Kidney epithelial cell (primary cell): ENCODE data around the gene HSDL1. TPM values are rescaled to one million over a fixed set of nuclear protein-coding genes. Genes with fewer than 3 reads are reported as not detected.

ENCODE experiments used
- DNase-seq: peaks from one replicate; pipeline ENCODE4 v3.0.0-alpha.2; 2010; ENCODE audit warnings: low read depth
- H3K27me3 ChIP-seq: 2 replicates; pipeline ENCODE4 v1.6.0; 2011; ENCODE audit warnings: low read length; ENCODE audit not compliant: control insufficient read depth, insufficient read depth
- H3K36me3 ChIP-seq: 2 replicates; pipeline ENCODE4 v1.5.1; 2011; ENCODE audit warnings: low read length; ENCODE audit not compliant: control insufficient read depth, insufficient read depth
- H3K4me3 ChIP-seq: 2 replicates; pipeline ENCODE4 v1.5.1; 2011; ENCODE audit warnings: low read depth, mild to moderate bottlenecking, control low read depth, low read length
- CTCF ChIP-seq: IDR thresholded peaks from 2 replicates; pipeline ENCODE4 v1.5.1; 2011; ENCODE audit warnings: mild to moderate bottlenecking, moderate library complexity, low read length, control low read depth, inconsistent platforms; ENCODE audit not compliant: insufficient read depth, poor library complexity, severe bottlenecking
- total RNA-seq: library from RNA; depleted of rRNA; stranded (reverse); fragments of >200 nt; gene quantifications from 2 replicates; pipeline ENCODE4 v1.2.3, GENCODE V29; 2015

The HSDL1 gene
- total RNA-seq, 1 donor from 2014 or later = 37.9 TPM

GRCh38 chr16:84138824-84139627 is 6.0 kb downstream of the HSDL1 start:
- TF ChIP-seq CTCF = no peak

DNA sequence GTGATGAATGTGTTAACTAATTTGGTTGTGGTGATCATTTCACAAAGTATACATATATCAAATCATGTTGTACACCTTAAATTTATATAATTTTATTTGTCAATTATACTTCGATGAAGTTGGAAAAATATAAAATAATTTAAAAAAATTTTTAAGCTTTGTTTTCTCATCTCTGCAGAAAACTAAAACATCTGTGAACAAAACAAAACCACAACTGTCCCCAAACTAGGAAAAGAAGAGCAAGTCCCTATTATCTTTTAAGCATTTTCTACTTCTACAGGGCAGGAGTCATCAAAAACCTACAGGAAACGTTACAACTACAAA is 6.5 kb downstream of the HSDL1 start:
- TF ChIP-seq CTCF = no peak
- Histone ChIP-seq H3K27me3 (no peaks in the 10 kb centered on the region), H3K4me3 (no peak overlapping the region), H3K36me3 (no peaks in the 10 kb centered on the region)
- no peak for DNase-seq

More at GRCh38 chr16:84138824-84139627, 6.0 kb downstream of the HSDL1 start:
- DNase-seq = no peak
- Histone ChIP-seq H3K36me3 (no peaks in the 10 kb centered on the region), H3K27me3 (no peaks in the 10 kb centered on the region), H3K4me3 (no peak overlapping the region)

DNA sequence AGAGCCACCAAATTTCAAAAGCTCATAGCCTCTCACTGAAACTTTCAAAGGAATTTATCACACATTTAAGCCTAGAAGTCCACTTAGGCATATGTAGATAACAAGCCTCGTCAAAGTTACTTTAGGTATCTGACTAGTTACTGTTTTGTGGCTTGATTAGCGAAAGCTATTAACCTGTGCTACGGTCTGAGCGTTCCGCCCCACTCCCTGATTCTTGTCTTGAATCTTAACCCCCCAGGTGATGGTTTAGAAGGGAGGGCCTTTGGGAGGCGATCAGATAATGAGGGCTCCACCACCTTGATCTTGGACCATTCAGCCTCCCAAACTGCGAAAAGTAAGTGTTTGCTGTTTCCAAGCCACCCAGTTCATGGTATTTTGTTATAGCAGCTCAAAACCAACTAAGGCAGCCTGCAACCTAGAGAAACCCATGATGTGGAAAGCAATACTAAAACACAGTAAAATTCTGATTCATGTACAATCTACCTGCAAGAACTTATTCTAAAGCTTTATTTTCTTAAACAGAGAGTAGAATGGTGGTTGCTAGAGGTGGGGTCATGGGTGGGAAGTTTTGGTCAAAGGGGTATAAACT is 7.1 kb downstream of the HSDL1 start:
- no peak for DNase-seq

GRCh38 chr16:84137287-84137686 is 7.7 kb downstream of the HSDL1 start:
- H3K4me3 ChIP-seq = no peak overlapping the region
- DNase-seq = no peak

More for the DNA sequence above, 7.1 kb downstream of the HSDL1 start:
- Histone ChIP-seq H3K36me3 (no peaks in the 10 kb centered on the region), H3K4me3 (no peak overlapping the region), H3K27me3 (no peaks in the 10 kb centered on the region)
- TF ChIP-seq CTCF = no peak

DNA sequence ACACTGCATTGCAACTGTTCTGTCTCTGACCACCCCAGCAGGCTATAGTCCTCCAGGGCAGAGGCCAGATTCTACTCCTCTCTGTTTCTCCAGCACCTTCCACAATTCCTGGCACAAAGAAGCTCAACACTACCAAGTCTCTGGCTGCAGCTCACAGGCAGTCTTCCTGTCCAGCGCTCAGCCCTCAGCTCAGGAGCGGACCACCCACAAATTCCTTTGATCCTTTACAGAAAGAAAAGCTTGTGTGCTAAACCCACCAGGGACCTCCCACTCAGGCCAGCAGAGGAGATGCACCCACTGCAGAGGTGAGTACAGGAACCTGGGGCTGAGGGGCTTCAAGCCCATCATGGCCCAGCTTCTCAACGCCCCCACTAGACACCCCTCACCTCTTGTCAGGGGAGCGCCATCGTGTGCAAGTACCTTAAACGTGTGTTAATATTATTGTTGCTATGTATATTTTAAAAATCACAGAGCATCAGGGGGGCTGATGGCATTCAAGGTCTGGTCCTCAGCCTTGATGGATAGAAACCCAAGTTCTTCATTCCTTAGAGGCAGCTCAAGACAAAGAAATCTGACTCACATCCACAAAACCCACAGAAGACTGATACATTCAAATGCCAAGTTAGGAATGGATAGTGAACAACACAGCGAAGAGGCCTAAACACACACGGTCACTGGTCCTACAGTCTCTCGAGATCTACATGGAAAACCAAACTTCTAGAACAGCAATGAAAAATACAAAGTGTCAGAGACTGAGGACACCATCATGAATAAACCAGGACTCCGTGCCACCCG is 8.4 kb downstream of the HSDL1 start:
- DNase-seq = no peak
- Histone ChIP-seq H3K27me3 (no peaks in the 10 kb centered on the region), H3K4me3 (no peak overlapping the region), H3K36me3 (no peaks in the 10 kb centered on the region)
- no peak for TF ChIP-seq CTCF

More at GRCh38 chr16:84137287-84137686, 7.7 kb downstream of the HSDL1 start:
- no peaks in the 10 kb centered on the region for H3K36me3 ChIP-seq
- TF ChIP-seq CTCF = no peak
- H3K27me3 ChIP-seq = no peaks in the 10 kb centered on the region
